ENCODE data around the gene KLK2. TPM values are rescaled to one million over a fixed set of nuclear protein-coding genes. Genes with fewer than 3 reads are reported as not detected.

KLK2 gene
- total and polyA plus RNA-seq, 2 of the 4 experiments (the other 2 are of a cell fraction): not detected

DNA sequence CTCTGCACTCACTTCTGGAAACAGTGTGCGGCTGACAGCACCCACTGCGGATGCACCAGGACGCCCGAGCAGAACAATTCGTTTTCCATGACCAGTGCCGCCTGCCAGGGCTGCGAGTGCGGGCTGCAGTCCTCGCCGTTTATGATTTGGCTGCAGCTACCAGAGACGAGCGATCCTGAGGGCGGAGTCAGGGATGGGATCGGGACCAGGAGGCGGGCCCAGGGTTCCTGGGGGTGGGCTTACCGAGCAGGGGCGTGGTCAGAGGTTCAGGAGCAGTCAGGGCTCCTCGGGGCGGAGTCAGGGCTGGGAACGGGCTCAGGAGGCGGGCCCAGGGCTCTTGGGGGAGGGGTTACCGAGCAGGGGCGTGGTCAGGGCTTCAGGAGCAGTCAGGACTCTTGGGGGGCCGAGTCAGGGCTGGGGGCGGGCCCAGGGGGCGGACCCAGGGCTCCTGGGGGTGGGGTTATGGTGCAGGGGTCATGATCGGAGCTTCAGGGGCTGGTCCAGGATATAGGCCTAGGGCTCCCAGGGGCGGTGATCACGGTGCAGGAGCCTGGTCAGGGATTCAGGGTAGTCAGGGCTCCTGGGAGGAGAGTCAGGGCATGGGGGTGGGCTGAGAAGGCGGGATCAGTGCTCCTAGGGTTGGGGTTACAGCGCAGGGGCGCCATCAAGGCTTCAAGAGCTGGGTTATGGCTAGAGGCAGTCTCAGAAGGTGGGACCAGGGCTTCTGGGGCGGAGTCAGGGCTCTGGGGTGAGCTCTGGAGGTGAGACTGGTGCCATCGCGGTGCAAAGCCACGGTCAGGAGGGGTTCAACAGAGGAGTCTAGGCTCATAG lies 36.2 kb downstream of the KLK2 start:
- no peak overlapping the region for H2BK20ac ChIP-seq (ENCODE audit: low read depth, low read length)
- dilution Hi-C loops (cut with HindIII; ENCODE audit: low sequenced_read_pairs, unreplicated experiment): no loop called here
- H3K56ac ChIP-seq (ENCODE audit: extremely low read depth, insufficient read depth, low read length): no peak overlapping the region
- H3K9me1 ChIP-seq (ENCODE audit: insufficient read depth, low read length): no peaks in the 10 kb centered on the region
- no TSS peak for BruUV-seq (replicated peaks)
- no peak overlapping the region for H3K4ac ChIP-seq (ENCODE audit: low read depth, low read length)
- no peaks in the 10 kb centered on the region for H3K79me1 ChIP-seq (ENCODE audit: low read depth in 1 of 2, low read length in 2 of 2)
- ChIA-PET CTCF (interaction anchor here (1.1 kb wide), 1 partner anchor 13 kb away, joined by 4 read pairs; no protein-coding TSS in a partner anchor), POLR2A (ENCODE audit: unreplicated experiment) (no interaction called here)
- peak overlapping the region; percentile 16 for H2AK9ac ChIP-seq (replicated peaks; ENCODE audit: low read depth, low read length, poor library complexity)
- peaks cover 11% of the 10 kb centered on the region for H3K27me3 ChIP-seq (ENCODE audit: control insufficient read depth, insufficient read depth, low read length)
- H3K9me3 ChIP-seq (ENCODE audit: control insufficient read depth, insufficient read depth, low read length): no peaks in the 10 kb centered on the region
- no peak overlapping the region for H4K91ac ChIP-seq (ENCODE audit: insufficient read depth, low read depth, low read length)
- 0% methylated on average over 13 of the region's 36 CpGs; no CpG with 5 or more reads in 1 of the 2 experiments for WGBS, 2 experiments (ENCODE audit: extremely low coverage in 2 of 2, insufficient read length in 1 of 2)
- no peak overlapping the region for H3K4me2 ChIP-seq (ENCODE audit: low read depth, low read length)
- ATAC-seq (ENCODE audit: low read depth) (peak; percentile 81), DNase-seq (no peak)
- intact Hi-C loops (cut with micrococcal nuclease): no loop called here
- peak overlapping the region; percentile 32 for H2AFZ ChIP-seq (replicated peaks; ENCODE audit: low read length, poor library complexity)
- no peak overlapping the region for H2BK15ac ChIP-seq (ENCODE audit: low read depth, low read length)
- no peak overlapping the region for H3K14ac ChIP-seq (replicated peaks; ENCODE audit: low read depth, low read length)
- no peaks in the 10 kb centered on the region for H3K4me1 ChIP-seq (ENCODE audit: control insufficient read depth, insufficient read depth, low read length)
- H3K9ac ChIP-seq (ENCODE audit: low read depth, low read length): no peak overlapping the region
- H2AK5ac ChIP-seq (ENCODE audit: low read depth, low read length): no peak overlapping the region
- no peaks in the 10 kb centered on the region for H3K36me3 ChIP-seq (ENCODE audit: control insufficient read depth, insufficient read depth, low read length)
- no peak overlapping the region for H3K4me3 ChIP-seq (ENCODE audit: insufficient read depth, low read depth, low read length)
- no peak overlapping the region for H3K18ac ChIP-seq (ENCODE audit: low read depth, low read length)
- H3K23ac ChIP-seq (ENCODE audit: low read depth, low read length): no peak overlapping the region
- H4K5ac ChIP-seq (ENCODE audit: low read depth, low read length): no peak overlapping the region
- no peak overlapping the region for H2BK120ac ChIP-seq (ENCODE audit: low read depth, low read length)
- in situ Hi-C loops (cut with MboI; ENCODE audit: low sequenced_read_pairs): no loop called here
- H2BK5ac ChIP-seq (ENCODE audit: low read depth, low read length, poor library complexity, severe bottlenecking): no peak overlapping the region
- H4K20me1 ChIP-seq (ENCODE audit: insufficient read depth, low read length): no peaks in the 10 kb centered on the region
- no peak overlapping the region for H3K27ac ChIP-seq (ENCODE audit: insufficient read depth, low read length)
- H4K8ac ChIP-seq (ENCODE audit: low read depth in 2 of 2, low read length in 2 of 2): no peak overlapping the region
- TF ChIP-seq CHD1 (IDR thresholded peaks at IDR 0.05; ENCODE audit: low read depth, low read length): no peak
- no peak for TF ChIP-seq RAD21 (IDR thresholded peaks at IDR 0.05; ENCODE audit: low read length)
- TF ChIP-seq, protein P1, sequence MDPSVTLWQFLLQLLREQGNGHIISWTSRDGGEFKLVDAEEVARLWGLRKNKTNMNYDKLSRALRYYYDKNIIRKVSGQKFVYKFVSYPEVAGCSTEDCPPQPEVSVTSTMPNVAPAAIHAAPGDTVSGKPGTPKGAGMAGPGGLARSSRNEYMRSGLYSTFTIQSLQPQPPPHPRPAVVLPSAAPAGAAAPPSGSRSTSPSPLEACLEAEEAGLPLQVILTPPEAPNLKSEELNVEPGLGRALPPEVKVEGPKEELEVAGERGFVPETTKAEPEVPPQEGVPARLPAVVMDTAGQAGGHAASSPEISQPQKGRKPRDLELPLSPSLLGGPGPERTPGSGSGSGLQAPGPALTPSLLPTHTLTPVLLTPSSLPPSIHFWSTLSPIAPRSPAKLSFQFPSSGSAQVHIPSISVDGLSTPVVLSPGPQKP (IDR thresholded peaks at IDR 0.05; ENCODE audit: borderline replicate concordance, low read depth, low read length): no peak
- no peak for TF ChIP-seq NFE2L2 (IDR thresholded peaks at IDR 0.05; ENCODE audit: low read depth, low read length)
- TF ChIP-seq FOS (IDR thresholded peaks at IDR 0.05; ENCODE audit: low read depth, low read length): no peak
- TF ChIP-seq BHLHE40 (IDR thresholded peaks at IDR 0.05; ENCODE audit: low read depth, low read length): no peak
- TF ChIP-seq, protein P2, sequence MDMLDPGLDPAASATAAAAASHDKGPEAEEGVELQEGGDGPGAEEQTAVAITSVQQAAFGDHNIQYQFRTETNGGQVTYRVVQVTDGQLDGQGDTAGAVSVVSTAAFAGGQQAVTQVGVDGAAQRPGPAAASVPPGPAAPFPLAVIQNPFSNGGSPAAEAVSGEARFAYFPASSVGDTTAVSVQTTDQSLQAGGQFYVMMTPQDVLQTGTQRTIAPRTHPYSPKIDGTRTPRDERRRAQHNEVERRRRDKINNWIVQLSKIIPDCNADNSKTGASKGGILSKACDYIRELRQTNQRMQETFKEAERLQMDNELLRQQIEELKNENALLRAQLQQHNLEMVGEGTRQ (IDR thresholded peaks at IDR 0.05; ENCODE audit: low read depth, low read length): no peak
- TF ChIP-seq, protein P3, sequence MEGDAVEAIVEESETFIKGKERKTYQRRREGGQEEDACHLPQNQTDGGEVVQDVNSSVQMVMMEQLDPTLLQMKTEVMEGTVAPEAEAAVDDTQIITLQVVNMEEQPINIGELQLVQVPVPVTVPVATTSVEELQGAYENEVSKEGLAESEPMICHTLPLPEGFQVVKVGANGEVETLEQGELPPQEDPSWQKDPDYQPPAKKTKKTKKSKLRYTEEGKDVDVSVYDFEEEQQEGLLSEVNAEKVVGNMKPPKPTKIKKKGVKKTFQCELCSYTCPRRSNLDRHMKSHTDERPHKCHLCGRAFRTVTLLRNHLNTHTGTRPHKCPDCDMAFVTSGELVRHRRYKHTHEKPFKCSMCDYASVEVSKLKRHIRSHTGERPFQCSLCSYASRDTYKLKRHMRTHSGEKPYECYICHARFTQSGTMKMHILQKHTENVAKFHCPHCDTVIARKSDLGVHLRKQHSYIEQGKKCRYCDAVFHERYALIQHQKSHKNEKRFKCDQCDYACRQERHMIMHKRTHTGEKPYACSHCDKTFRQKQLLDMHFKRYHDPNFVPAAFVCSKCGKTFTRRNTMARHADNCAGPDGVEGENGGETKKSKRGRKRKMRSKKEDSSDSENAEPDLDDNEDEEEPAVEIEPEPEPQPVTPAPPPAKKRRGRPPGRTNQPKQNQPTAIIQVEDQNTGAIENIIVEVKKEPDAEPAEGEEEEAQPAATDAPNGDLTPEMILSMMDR (conservative IDR thresholded peaks at IDR 0.05; ENCODE audit: low read depth, low read length): no peak
- TF ChIP-seq SMC3 (IDR thresholded peaks at IDR 0.05; ENCODE audit: low read depth, low read length): no peak
- no peak for TF ChIP-seq CEBPB (IDR thresholded peaks at IDR 0.05; ENCODE audit: low read depth, low read length)
- no peak for TF ChIP-seq POLR2A (IDR thresholded peaks at IDR 0.05; ENCODE audit: low read depth, low read length)
- no peak for TF ChIP-seq RFX5 (IDR thresholded peaks at IDR 0.05; ENCODE audit: low read depth, low read length)
- no peak for TF ChIP-seq MAFK (IDR thresholded peaks at IDR 0.05; ENCODE audit: low read depth, low read length)
- no peak for TF ChIP-seq MAZ (IDR thresholded peaks at IDR 0.05; ENCODE audit: borderline replicate concordance, low read depth, low read length)
- TF ChIP-seq MXI1 (IDR thresholded peaks at IDR 0.05; ENCODE audit: borderline replicate concordance, low read depth, low read length): no peak
